HL-60 (cell line): ENCODE measurements around the gene INTS12.

Experiments
- DNase-seq, 2 experiments: peaks; one replicate each; pipeline ENCODE4 v3.0.0-alpha.2; 2010 to 2020; ENCODE audit warnings: low read depth in 1 of 2, low spot score in 1 of 2
- H3K27ac ChIP-seq: fragments of 250-450 bp; sonication (Bioruptor Pico); replicated peaks from 2 replicates; pipeline ENCODE4 v1.5.1; 2020; ENCODE audit warnings: mild to moderate bottlenecking, moderate library complexity
- H3K27me3 ChIP-seq: fragments of 250-450 bp; sonication (Bioruptor Pico); 2 replicates; pipeline ENCODE4 v1.5.1; 2021; ENCODE audit warnings: mild to moderate bottlenecking, moderate library complexity; ENCODE audit not compliant: insufficient read depth, poor library complexity, severe bottlenecking
- H3K4me3 ChIP-seq: replicated peaks from 2 replicates; pipeline ENCODE4 v1.5.1; 2011; ENCODE audit warnings: mild to moderate bottlenecking, control low read depth, low read length; ENCODE audit not compliant: insufficient read depth
- GABPA ChIP-seq: IDR thresholded peaks from 2 replicates; pipeline ENCODE4 v1.6.1; 2012; ENCODE audit warnings: low read depth
- POLR2AphosphoS5 ChIP-seq: IDR thresholded peaks from 2 replicates; pipeline ENCODE4 v1.6.1; 2012; ENCODE audit warnings: low read depth
- SPI1 ChIP-seq: IDR thresholded peaks from 2 replicates; pipeline ENCODE4 v1.6.1; 2012; ENCODE audit warnings: low read depth, mild to moderate bottlenecking, borderline replicate concordance
- TF ChIP-seq, protein P1 (sequence below): IDR thresholded peaks from one replicate; pipeline ENCODE4 v1.5.1; 2011; ENCODE audit warnings: low read length, control low read depth, inconsistent platforms; ENCODE audit not compliant: insufficient read depth
- TF ChIP-seq, protein P2 (sequence below): IDR thresholded peaks from 2 replicates; pipeline ENCODE4 v1.6.1; 2012; ENCODE audit warnings: low read depth; ENCODE audit not compliant: insufficient replicate concordance

Gene INTS12

DNA sequence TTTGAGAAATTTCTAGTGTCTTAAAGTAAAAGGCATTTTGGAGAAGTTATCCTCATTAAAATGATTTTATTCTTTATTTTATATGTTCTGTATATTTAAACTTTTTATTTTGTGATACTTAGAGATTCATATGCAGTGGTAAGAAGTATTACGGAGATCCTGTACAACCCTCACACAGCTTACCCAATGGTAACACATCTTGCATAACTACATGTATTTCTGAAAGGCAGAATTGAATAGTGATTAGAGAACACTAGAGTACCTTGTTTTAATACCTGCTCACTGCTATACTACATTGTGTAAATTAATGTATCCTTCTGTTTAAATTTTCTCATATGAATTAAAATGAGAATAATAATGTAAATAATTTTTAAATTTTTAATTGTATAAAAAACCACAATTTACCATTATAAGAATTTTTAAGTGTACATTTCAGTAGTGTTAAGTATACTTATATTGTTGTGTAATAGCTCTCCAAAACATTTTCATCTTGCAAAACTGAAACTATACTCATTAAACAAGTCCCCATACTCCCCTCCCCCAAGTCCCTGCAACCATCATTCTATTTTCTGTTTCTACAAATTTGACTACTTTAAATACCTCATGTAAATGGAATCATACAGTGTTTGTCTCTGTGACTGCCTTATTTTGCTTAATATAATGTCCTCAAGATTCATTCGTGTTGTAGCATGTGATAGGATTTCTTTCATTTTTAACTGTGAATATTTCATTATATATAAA lies 45.4 kb downstream of the INTS12 start:
- H3K4me3 ChIP-seq, result no peak overlapping the region
- no peak overlapping the region for H3K27ac ChIP-seq
- TF ChIP-seq GABPA (no peak), POLR2AphosphoS5 (no peak), SPI1 (no peak)
- TF ChIP-seq, protein P1, sequence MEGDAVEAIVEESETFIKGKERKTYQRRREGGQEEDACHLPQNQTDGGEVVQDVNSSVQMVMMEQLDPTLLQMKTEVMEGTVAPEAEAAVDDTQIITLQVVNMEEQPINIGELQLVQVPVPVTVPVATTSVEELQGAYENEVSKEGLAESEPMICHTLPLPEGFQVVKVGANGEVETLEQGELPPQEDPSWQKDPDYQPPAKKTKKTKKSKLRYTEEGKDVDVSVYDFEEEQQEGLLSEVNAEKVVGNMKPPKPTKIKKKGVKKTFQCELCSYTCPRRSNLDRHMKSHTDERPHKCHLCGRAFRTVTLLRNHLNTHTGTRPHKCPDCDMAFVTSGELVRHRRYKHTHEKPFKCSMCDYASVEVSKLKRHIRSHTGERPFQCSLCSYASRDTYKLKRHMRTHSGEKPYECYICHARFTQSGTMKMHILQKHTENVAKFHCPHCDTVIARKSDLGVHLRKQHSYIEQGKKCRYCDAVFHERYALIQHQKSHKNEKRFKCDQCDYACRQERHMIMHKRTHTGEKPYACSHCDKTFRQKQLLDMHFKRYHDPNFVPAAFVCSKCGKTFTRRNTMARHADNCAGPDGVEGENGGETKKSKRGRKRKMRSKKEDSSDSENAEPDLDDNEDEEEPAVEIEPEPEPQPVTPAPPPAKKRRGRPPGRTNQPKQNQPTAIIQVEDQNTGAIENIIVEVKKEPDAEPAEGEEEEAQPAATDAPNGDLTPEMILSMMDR, result no peak
- TF ChIP-seq, protein P2, sequence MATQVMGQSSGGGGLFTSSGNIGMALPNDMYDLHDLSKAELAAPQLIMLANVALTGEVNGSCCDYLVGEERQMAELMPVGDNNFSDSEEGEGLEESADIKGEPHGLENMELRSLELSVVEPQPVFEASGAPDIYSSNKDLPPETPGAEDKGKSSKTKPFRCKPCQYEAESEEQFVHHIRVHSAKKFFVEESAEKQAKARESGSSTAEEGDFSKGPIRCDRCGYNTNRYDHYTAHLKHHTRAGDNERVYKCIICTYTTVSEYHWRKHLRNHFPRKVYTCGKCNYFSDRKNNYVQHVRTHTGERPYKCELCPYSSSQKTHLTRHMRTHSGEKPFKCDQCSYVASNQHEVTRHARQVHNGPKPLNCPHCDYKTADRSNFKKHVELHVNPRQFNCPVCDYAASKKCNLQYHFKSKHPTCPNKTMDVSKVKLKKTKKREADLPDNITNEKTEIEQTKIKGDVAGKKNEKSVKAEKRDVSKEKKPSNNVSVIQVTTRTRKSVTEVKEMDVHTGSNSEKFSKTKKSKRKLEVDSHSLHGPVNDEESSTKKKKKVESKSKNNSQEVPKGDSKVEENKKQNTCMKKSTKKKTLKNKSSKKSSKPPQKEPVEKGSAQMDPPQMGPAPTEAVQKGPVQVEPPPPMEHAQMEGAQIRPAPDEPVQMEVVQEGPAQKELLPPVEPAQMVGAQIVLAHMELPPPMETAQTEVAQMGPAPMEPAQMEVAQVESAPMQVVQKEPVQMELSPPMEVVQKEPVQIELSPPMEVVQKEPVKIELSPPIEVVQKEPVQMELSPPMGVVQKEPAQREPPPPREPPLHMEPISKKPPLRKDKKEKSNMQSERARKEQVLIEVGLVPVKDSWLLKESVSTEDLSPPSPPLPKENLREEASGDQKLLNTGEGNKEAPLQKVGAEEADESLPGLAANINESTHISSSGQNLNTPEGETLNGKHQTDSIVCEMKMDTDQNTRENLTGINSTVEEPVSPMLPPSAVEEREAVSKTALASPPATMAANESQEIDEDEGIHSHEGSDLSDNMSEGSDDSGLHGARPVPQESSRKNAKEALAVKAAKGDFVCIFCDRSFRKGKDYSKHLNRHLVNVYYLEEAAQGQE, result no peak
- no peak for DNase-seq
- H3K27me3 ChIP-seq, result no peaks in the 10 kb centered on the region

DNA sequence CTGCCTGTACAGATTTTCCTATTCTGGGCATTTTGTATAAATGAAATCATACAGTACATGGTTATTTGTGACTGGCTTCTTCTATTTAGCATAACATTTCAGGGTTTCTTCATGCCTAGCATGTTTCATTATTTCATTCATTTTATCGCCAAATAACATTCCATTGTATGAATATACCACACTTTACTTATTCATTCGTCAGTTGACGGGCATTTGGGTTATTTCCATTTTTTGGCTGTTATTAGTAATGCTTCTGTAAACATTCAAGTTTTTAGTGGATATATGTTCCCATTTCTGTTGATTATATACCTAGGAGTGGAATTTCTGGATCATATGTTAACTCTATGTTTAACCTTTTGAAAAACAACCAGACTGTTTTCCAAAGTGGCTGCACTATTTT lies 47.5 kb downstream of the INTS12 start:
- TF ChIP-seq, protein P2, result no peak
- TF ChIP-seq POLR2AphosphoS5 (no peak), SPI1 (no peak)
- Histone ChIP-seq H3K27ac (no peak overlapping the region), H3K4me3 (no peak overlapping the region), H3K27me3 (no peaks in the 10 kb centered on the region)
- no peak for DNase-seq

DNA sequence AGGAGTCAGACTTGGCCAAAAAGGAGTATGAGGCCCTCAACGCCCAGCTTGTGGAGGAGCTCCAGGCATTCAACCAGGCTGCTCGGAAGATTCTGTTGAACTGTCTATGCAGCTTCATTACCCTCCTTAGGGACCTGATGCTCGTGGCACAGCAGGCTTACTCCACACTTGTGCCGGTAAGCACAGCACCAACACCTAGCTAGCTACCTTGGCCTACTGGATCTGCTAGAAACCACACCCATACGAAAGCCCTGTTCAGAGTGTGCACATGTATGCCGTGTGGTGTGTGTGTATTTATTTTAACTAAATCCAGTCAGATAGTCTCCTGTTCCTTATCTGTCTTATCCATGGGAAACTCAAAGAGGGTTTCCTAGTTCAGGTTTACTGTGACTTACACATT lies 49.3 kb downstream of the INTS12 start:
- no peak overlapping the region for H3K4me3 ChIP-seq
- no peak for TF ChIP-seq POLR2AphosphoS5
- TF ChIP-seq, protein P2, result no peak
- TF ChIP-seq SPI1, result no peak
- no peak for TF ChIP-seq GABPA
- TF ChIP-seq, protein P1, result no peak
- H3K27me3 ChIP-seq, result peaks cover 2% of the 10 kb centered on the region
- H3K27ac ChIP-seq, result no peak overlapping the region
- DNase-seq, result no peak
